T-helper 9 cell (primary cell): ENCODE measurements around the gene AANAT.

Experiments used
- DNase-seq: peaks from one replicate; pipeline ENCODE4 v3.0.0-alpha.2; 2020

The AANAT gene

DNA sequence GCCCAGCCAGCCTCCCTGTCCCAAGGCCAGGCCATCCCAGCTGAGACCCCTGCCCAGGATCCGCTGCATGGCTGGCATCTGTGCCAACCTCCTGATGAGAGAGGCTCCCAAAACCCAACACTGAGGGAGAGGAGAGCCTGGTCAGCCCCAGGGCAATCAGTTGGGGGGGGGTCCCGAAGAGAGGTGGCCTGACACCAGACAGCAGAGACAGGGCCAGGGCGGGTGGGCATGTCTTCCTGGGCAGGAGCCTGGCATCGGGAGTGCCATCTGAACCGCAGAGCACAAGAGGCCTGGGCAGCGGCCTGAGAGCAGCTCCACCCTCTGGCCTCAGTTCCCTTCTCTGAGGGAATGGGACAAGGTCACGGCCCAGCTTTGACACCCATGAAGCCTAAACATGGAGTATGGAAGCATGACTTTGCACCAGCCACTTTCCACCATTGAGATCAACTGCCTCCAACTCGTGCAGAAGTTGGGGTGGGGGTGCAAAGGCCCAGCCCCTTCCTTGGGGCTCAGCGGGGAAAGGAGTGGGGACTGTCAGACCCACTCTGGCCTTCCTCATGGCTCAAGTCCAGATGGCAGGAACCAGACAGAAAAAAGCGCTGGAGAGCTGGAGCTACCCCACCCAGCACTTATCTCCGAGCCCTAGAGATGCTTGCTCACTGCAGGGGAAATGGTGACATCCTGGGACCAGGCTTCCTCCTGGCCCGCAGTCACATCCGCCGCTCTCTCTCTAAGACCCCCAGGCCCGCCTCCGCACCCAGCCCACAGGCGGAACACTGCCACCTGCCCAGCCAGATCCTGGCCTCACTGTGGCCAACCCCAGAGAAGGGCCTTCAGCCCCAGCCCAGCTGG lies 24.1 kb downstream of the AANAT start:
- DNase-seq, result no peak

GRCh38 chr17:76492123-76492988 lies 25.0 kb downstream of the AANAT start:
- no peak for DNase-seq

- no peak for DNase-seq
These were observed 25.6 kb downstream of the AANAT start for GRCh38 chr17:76492989-76493501.

DNA sequence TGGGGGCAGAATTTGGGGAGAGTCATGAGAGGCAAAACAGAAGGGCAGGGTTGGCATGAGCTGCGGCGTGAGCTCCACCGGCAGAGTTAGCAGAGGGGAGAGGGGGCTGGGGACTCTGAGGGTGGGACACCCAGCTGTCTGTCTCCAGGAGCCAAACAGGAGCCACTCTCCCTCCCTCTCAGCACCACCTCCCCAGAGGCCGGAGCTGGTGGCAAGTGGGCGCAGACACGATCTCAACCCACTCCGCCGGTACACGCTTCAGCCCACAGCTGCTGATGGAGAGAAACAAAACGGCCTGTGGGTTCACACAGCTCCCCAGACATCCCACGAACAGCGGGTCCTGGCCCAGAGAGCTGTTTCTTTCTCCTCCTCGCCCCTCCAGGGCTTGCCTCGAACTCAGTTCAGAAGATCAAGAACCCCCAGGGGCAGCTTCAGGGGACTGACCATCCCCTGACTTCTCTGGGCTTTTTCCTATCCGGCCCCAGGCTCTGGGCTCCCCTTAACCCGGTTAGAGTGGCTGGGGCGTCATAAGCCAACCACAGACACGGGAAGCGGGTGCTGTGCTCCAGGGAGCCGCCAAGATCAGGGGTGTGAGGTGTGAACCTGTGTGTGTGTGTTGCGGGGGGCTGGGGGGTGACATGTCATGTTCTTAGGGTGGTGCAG lies 26.2 kb downstream of the AANAT start:
- peak; percentile 30 for DNase-seq

DNA sequence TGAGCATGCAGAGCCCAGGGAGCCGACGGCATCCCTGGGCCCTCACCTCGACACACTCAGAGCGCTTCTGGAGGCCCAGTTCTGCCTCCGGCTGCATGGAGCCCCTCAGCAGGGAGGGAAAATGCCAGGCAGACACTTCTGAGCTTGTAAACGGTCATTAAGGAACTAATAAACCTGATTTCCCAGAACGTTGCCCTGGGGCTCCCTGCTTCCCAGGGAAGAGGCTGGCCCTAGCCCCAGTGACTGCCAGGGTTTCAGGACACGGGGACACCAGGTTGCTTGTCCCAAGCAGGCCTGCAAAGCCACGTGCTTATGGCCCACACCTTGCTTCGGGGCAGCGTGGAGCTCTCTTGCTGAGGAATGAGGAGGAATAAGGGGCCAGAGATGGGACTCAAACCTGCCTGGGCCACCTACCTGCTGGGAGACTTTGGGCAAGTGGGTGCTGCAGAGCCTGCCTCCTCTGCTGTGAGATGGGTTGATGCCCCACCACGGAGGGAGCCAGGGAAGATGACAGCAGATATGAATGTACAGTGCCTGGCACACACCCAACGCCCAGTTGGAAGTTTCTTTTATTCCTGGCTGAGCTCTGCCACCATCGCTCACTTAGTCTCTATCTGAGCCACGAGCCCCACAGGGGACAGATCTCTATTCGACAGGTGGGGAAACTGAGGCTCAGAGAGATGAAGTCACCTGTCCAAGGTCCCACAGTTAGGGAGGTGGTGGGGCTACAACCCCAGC lies 28.4 kb downstream of the AANAT start:
- no peak for DNase-seq

- DNase-seq, result no peak
These were observed 29.1 kb downstream of the AANAT start for GRCh38 chr17:76496464-76496863.

- no peak for DNase-seq
These were observed 30.2 kb downstream of the AANAT start for GRCh38 chr17:76497699-76497978.

DNA sequence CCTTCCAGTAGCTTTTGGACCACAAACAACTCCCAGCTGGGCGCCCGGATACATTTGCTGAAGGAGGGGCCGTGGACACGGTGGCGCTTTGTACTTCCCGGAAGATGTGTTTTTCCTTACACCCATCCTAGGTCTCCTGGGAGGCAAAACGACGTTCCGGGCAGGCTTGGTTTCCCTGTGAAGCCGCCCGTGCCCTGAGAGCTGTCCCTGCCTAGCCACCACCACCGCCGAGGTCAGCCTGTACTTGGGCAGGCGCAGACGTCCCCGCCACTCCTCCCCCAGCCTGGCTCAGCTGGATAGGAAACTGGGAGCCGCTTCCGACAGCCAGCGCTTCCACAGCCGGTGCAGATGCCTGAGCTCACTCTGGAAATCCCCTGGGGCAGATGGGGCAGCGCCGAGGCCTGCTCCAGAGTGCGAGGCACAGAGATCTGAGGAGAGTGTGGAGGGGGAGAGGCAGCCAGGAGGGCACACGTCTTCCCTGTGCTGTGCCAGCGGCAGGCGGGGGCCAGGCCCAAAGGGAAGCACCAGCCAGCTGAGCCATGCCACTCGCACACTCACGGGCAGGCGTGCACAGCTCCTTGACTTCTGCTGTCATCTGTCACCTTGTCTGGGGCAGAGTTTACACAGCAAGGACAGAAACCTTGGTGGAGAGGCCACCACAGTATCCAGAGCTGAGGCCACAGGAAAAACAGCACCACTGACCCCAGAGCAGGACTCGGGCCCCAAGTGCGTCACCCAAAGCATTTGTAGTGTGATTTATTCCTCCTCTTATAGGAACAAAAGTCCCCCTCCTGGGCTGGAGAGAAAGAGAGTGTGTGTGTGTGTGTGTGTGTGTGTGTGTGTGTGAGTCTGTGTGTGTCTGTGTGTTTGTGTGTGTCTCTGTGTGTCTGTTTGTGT lies 30.8 kb downstream of the AANAT start:
- no peak for DNase-seq

DNA sequence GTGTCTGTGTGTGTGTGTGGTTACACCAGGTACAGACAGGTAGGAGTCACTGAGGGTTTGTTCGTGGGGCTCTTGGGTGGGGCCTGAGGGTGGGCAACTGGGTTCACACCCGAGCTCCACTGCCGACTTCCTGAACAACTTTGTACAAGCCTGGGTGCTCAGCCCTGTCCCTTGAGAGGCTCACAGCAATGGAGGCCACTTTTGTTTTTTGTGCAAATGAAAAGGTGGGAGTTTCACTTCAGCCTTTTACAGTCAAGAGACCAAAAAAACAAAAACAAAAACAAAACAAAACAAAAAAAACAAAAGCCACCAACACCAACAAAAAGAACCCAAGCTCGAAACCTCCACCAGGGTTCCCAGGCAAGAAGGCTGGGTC lies 31.5 kb downstream of the AANAT start:
- DNase-seq, result no peak

GRCh38 chr17:76499267-76499667 lies 31.9 kb downstream of the AANAT start:
- no peak for DNase-seq

DNA sequence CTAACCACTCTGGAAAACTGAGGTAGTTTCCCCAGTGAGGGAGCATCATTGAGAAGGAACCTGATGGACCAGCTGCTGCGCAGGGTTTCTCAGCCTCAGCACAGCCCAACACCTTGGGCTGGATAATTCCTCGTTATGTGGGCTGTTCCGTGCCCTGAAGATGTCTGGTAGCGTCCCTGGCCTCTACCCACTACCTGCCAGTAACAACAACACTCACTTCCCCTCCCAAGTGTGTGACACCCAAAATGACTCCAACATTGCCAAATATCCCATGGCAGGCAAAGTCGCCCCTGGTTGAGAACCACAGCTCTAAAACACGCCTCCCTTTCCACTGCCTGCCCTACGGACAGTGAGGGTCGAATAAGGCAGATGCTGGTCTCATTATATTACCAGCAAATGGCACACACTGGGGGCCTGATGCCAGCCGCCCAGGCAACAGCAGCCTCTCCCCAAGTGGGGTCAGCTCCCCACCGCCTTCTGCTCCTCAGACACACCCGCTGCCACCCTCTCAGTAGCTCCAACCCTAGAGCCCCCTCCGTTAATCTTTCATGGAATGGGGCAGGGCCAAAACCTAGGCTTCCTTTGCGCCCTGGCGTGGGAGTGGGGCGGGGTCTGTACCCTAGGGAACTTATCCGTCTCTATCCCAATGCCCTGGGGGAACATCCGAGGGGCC lies 32.8 kb downstream of the AANAT start:
- no peak for DNase-seq

DNA sequence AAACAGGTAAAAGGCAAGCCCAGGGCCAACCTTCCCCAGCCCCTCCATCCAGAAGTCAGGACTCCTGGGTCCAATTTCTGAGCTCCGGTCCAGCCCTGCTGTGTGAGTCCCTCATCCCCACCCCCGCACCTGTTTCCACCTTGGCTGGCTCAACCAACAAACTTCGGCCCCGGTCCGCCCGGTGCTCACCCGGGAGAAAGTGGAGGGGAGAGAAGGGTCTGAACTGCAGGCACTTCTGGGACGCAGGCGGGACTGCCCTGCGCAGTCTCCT lies 33.3 kb downstream of the AANAT start:
- DNase-seq, result no peak

GRCh38 chr17:76501018-76501826 lies 33.8 kb downstream of the AANAT start, which contains the start of gene RHBDF2:
Gene RHBDF2, minus strand, starts transcription at chr17:76501423. Its CDS starts 19,899 bp downstream, at chr17:76481524.
- peak; percentile 98 for DNase-seq

- DNase-seq, result no peak
These were observed 34.5 kb downstream of the AANAT start for GRCh38 chr17:76501827-76502307.

GRCh38 chr17:76502341-76503211 lies 35.2 kb downstream of the AANAT start:
- no peak for DNase-seq

- DNase-seq, result no peak
These were observed 36.7 kb downstream of the AANAT start for GRCh38 chr17:76504117-76504516.

- DNase-seq, result peak; percentile 84
These were observed 39.3 kb downstream of the AANAT start for GRCh38 chr17:76506408-76507345.
